Esophagus squamous epithelium (tissue), 4 donors: ENCODE data around the gene WDFY1.

ENCODE experiments used
- POLR2A ChIP-seq, 4 donors: fragments of 450-650 bp; IDR thresholded peaks; one replicate each; pipeline ENCODE4 v1.6.1; 2017; ENCODE audit warnings: antibody characterized with exemption in 4 of 4, mild to moderate bottlenecking in 4 of 4, moderate library complexity in 3 of 4
- TF ChIP-seq, protein P1 (sequence below), 6 experiments: fragments of 450-650 bp in 4 of 6; fragments of 200-600 bp in 2 of 6; sonication (generic) in 2 of 6; IDR thresholded peaks; one replicate each; pipeline ENCODE4 v1.5.1; 2016 to 2019; ENCODE audit warnings: antibody characterized with exemption in 6 of 6, mild to moderate bottlenecking in 4 of 6, moderate library complexity in 4 of 6

DNA sequence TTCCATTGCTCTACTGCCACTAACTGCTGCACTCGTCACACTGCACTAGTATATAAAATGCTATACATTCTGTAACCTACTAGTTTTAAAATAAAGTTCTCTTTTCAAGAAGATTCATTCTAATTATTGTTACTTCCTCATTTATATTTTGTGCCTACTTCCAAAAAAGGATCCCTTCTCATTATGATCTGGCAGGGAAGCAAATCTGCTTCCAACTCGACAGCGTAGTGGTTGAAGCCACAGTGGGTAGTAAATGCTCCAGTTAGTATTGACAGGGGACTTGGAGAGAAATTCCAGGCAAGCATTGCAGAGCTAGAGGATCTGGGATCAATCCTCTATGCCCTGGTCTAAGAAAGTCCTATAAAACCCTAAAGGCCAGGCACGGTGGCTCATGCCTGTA is 54.4 kb downstream of the WDFY1 start:
- TF ChIP-seq, protein P1, sequence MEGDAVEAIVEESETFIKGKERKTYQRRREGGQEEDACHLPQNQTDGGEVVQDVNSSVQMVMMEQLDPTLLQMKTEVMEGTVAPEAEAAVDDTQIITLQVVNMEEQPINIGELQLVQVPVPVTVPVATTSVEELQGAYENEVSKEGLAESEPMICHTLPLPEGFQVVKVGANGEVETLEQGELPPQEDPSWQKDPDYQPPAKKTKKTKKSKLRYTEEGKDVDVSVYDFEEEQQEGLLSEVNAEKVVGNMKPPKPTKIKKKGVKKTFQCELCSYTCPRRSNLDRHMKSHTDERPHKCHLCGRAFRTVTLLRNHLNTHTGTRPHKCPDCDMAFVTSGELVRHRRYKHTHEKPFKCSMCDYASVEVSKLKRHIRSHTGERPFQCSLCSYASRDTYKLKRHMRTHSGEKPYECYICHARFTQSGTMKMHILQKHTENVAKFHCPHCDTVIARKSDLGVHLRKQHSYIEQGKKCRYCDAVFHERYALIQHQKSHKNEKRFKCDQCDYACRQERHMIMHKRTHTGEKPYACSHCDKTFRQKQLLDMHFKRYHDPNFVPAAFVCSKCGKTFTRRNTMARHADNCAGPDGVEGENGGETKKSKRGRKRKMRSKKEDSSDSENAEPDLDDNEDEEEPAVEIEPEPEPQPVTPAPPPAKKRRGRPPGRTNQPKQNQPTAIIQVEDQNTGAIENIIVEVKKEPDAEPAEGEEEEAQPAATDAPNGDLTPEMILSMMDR (IDR thresholded peaks at IDR 0.05) = no peak
- TF ChIP-seq POLR2A (IDR thresholded peaks at IDR 0.05) = no peak
